ENCODE measurements around the gene SHTN1. TPM values are rescaled to one million over a fixed set of nuclear protein-coding genes. Genes with fewer than 3 reads are reported as not detected.

Gene SHTN1
- total RNA-seq, 1 experiment from 2014 or later: 6.3 TPM

GRCh38 chr10:116985611-116986010 lies 19.4 kb downstream of the SHTN1 start:
- no peak for DNase-seq (ENCODE audit: low spot score)

- DNase-seq (ENCODE audit: low spot score): no peak
These were observed 20.6 kb downstream of the SHTN1 start for GRCh38 chr10:116984202-116984990.

GRCh38 chr10:116980041-116980440 lies 24.9 kb downstream of the SHTN1 start:
- DNase-seq (ENCODE audit: low spot score): no peak

- no peak for DNase-seq (ENCODE audit: low spot score)
These were observed 26.1 kb downstream of the SHTN1 start for GRCh38 chr10:116978901-116979300.

- peak; percentile 53 for DNase-seq (ENCODE audit: low spot score)
These were observed 30.5 kb downstream of the SHTN1 start for GRCh38 chr10:116974456-116975005.

GRCh38 chr10:116973946-116974455 lies 31.0 kb downstream of the SHTN1 start:
- no peak for DNase-seq (ENCODE audit: low spot score)

GRCh38 chr10:116973371-116973905 lies 31.5 kb downstream of the SHTN1 start:
- no peak for DNase-seq (ENCODE audit: low spot score)

GRCh38 chr10:116972131-116972530 lies 32.9 kb downstream of the SHTN1 start:
- no peak for DNase-seq (ENCODE audit: low spot score)

GRCh38 chr10:116970050-116970449 lies 34.9 kb downstream of the SHTN1 start:
- no peak for DNase-seq (ENCODE audit: low spot score)

- no peak for DNase-seq (ENCODE audit: low spot score)
These were observed 36.7 kb downstream of the SHTN1 start for GRCh38 chr10:116968331-116968730.

- no peak for DNase-seq (ENCODE audit: low spot score)
These were observed 43.4 kb downstream of the SHTN1 start for GRCh38 chr10:116961406-116962251.

- DNase-seq (ENCODE audit: low spot score): no peak
These were observed 44.8 kb downstream of the SHTN1 start for GRCh38 chr10:116960066-116960776.

GRCh38 chr10:116952729-116953128 lies 52.3 kb downstream of the SHTN1 start:
- no peak for DNase-seq (ENCODE audit: low spot score)

- no peak for DNase-seq (ENCODE audit: low spot score)
These were observed 56.5 kb downstream of the SHTN1 start for GRCh38 chr10:116948530-116948870.

- DNase-seq (ENCODE audit: low spot score): peak; percentile 32
These were observed 57.0 kb downstream of the SHTN1 start for GRCh38 chr10:116947841-116948529.

- no peak for DNase-seq (ENCODE audit: low spot score)
These were observed 60.1 kb downstream of the SHTN1 start for GRCh38 chr10:116944911-116945310.

- no peak for DNase-seq (ENCODE audit: low spot score)
These were observed 73.2 kb downstream of the SHTN1 start for GRCh38 chr10:116931806-116932205.

GRCh38 chr10:116926426-116926825 lies 78.6 kb downstream of the SHTN1 start:
- no peak for DNase-seq (ENCODE audit: low spot score)

GRCh38 chr10:116925056-116925455 lies 79.9 kb downstream of the SHTN1 start:
- no peak for DNase-seq (ENCODE audit: low spot score)

GRCh38 chr10:116919706-116920105 lies 85.3 kb downstream of the SHTN1 start:
- DNase-seq (ENCODE audit: low spot score): no peak

GRCh38 chr10:116919164-116919563 lies 85.8 kb downstream of the SHTN1 start:
- DNase-seq (ENCODE audit: low spot score): no peak
